ENCODE results near the gene KCNJ6.

DNA sequence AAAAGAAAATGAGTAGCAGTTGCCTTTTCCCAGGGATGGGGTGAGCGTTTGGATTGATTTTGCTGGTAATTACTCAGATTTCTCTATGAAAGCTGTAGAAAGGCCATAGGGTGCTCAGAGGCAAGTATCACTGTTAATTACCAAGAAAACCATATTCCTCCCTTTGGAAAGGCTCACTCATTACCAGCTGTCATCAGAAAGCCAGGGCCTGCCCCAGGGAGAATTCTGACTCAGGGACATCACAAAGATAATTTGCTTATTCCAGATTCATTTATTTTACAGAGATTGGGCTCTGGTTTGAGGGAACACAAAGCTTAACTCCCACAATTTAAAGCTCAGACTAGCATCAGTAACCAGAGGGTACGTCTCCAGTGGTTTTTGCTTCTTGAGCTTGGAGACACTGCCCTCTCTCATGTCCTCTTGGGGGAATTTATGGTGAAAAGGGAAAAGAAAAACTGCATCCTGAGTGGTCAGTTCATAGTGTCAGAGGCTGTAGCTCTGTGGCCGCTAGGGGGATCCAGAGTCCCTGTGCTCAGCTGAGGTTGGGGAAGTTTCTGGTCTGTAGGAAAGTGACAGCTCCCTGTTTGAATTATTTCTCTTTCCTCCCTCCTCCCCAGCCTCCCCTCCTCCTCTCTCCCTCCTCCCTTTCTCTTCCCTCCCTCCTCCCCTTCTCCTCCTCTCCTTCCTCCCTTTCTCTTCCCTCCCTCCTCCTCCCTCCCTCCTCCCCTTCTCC, 204.3 kb downstream of the KCNJ6 start:
- TF ChIP-seq, protein P1, sequence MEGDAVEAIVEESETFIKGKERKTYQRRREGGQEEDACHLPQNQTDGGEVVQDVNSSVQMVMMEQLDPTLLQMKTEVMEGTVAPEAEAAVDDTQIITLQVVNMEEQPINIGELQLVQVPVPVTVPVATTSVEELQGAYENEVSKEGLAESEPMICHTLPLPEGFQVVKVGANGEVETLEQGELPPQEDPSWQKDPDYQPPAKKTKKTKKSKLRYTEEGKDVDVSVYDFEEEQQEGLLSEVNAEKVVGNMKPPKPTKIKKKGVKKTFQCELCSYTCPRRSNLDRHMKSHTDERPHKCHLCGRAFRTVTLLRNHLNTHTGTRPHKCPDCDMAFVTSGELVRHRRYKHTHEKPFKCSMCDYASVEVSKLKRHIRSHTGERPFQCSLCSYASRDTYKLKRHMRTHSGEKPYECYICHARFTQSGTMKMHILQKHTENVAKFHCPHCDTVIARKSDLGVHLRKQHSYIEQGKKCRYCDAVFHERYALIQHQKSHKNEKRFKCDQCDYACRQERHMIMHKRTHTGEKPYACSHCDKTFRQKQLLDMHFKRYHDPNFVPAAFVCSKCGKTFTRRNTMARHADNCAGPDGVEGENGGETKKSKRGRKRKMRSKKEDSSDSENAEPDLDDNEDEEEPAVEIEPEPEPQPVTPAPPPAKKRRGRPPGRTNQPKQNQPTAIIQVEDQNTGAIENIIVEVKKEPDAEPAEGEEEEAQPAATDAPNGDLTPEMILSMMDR (IDR thresholded peaks at IDR 0.05; ENCODE audit: low read depth, low read length) = peak; percentile 71
- no peak for TF ChIP-seq EZH2phosphoT487 (IDR thresholded peaks at IDR 0.05; ENCODE audit: low read depth)
